ENCODE data around the gene UBLCP1.

Gene UBLCP1

GRCh38 chr5:159319832-159320231 lies 56.7 kb downstream of the UBLCP1 start:
- TF ChIP-seq, protein P1, sequence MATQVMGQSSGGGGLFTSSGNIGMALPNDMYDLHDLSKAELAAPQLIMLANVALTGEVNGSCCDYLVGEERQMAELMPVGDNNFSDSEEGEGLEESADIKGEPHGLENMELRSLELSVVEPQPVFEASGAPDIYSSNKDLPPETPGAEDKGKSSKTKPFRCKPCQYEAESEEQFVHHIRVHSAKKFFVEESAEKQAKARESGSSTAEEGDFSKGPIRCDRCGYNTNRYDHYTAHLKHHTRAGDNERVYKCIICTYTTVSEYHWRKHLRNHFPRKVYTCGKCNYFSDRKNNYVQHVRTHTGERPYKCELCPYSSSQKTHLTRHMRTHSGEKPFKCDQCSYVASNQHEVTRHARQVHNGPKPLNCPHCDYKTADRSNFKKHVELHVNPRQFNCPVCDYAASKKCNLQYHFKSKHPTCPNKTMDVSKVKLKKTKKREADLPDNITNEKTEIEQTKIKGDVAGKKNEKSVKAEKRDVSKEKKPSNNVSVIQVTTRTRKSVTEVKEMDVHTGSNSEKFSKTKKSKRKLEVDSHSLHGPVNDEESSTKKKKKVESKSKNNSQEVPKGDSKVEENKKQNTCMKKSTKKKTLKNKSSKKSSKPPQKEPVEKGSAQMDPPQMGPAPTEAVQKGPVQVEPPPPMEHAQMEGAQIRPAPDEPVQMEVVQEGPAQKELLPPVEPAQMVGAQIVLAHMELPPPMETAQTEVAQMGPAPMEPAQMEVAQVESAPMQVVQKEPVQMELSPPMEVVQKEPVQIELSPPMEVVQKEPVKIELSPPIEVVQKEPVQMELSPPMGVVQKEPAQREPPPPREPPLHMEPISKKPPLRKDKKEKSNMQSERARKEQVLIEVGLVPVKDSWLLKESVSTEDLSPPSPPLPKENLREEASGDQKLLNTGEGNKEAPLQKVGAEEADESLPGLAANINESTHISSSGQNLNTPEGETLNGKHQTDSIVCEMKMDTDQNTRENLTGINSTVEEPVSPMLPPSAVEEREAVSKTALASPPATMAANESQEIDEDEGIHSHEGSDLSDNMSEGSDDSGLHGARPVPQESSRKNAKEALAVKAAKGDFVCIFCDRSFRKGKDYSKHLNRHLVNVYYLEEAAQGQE (IDR thresholded peaks at IDR 0.05; ENCODE audit: low read depth) = no peak
- TF ChIP-seq EGR1 (IDR thresholded peaks at IDR 0.05) (no peak), TEAD4 (IDR thresholded peaks at IDR 0.05) (no peak)

DNA sequence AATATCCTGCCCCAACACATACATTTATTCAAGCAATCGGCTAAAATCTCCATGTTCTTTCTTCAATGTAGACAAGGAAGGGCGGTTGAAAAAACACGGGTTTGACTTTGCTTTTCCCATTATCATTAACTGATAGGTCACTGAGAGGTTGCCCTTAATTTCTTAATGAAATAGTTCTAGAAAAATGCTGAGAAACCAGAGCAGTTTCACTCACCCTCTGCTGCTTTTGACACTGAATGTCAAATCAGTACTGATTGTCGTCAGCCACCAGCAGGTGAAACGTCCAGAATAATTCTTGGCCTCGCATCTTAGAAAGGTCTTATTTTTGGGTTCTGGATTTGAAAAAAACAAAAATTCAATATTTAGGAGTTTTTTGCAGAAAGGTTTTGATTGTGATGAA lies 59.1 kb downstream of the UBLCP1 start:
- TF ChIP-seq MAX (IDR thresholded peaks at IDR 0.05) (no peak), USF1 (IDR thresholded peaks at IDR 0.05) (no peak), EP300 (IDR thresholded peaks at IDR 0.05; ENCODE audit: borderline replicate concordance) (no peak), FOXM1 (IDR thresholded peaks at IDR 0.05; ENCODE audit: borderline replicate concordance, low read depth) (no peak), RAD21 (IDR thresholded peaks at IDR 0.05; ENCODE audit: low read depth) (no peak), TEAD4 (IDR thresholded peaks at IDR 0.05) (no peak), NFIC (IDR thresholded peaks at IDR 0.05) (no peak), CREB1 (IDR thresholded peaks at IDR 0.05; ENCODE audit: low read depth) (no peak), EGR1 (IDR thresholded peaks at IDR 0.05) (no peak), CEBPB (IDR thresholded peaks at IDR 0.05) (no peak), ZBTB7A (IDR thresholded peaks at IDR 0.05; ENCODE audit: low read depth) (no peak), YY1 (IDR thresholded peaks at IDR 0.05; ENCODE audit: low read depth) (no peak), TAF1 (IDR thresholded peaks at IDR 0.05; ENCODE audit: low read depth) (no peak), TCF12 (IDR thresholded peaks at IDR 0.05; ENCODE audit: low read depth) (no peak)
- TF ChIP-seq, protein P1 (IDR thresholded peaks at IDR 0.05; ENCODE audit: low read depth) = no peak

DNA sequence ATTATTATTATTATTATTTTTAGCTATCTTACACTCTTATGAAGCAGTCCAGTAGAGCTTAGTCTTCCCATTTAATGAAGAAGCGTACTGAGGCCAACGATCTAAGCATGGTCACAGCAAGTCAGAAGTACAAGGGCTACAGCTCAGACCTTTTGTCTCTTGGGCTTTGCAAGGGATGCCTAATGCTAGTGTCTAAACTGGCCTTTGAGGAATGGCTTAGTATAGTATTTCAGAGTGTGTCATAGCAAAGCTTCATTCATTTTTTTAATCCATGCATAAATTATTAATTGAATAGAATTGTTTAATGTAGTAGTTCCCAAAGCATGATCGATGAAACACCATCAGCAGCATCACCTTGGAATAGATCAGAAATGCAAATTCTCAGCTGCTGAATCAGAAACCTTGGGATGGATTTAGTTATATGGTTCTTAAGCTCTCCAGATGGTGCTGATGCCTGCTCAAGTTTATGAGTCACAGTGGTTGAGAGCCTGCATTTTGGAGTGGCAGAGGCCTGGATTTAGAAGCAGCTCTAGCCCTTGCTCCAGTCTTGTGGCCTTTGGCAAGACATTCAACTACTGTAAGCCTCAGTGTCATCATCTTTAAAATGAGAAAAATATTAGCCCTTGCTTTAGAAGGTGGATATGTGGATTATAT lies 61.1 kb downstream of the UBLCP1 start:
- no peak for TF ChIP-seq EP300 (IDR thresholded peaks at IDR 0.05; ENCODE audit: borderline replicate concordance)
- TF ChIP-seq, protein P1 (IDR thresholded peaks at IDR 0.05; ENCODE audit: low read depth) = no peak
- no peak for TF ChIP-seq NFIC (IDR thresholded peaks at IDR 0.05)
- no peak for TF ChIP-seq RAD21 (IDR thresholded peaks at IDR 0.05; ENCODE audit: low read depth)
- TF ChIP-seq CEBPB (IDR thresholded peaks at IDR 0.05) = no peak
- TF ChIP-seq ZBTB7A (IDR thresholded peaks at IDR 0.05; ENCODE audit: low read depth) = no peak
- TF ChIP-seq YY1 (IDR thresholded peaks at IDR 0.05; ENCODE audit: low read depth) = no peak
- TF ChIP-seq TCF12 (IDR thresholded peaks at IDR 0.05; ENCODE audit: low read depth) = no peak
- no peak for TF ChIP-seq TAF1 (IDR thresholded peaks at IDR 0.05; ENCODE audit: low read depth)
- TF ChIP-seq MAX (IDR thresholded peaks at IDR 0.05) = no peak
- no peak for TF ChIP-seq FOXM1 (IDR thresholded peaks at IDR 0.05; ENCODE audit: borderline replicate concordance, low read depth)
- no peak for TF ChIP-seq TEAD4 (IDR thresholded peaks at IDR 0.05)
- TF ChIP-seq USF1 (IDR thresholded peaks at IDR 0.05) = no peak
- no peak for TF ChIP-seq EGR1 (IDR thresholded peaks at IDR 0.05)

GRCh38 chr5:159324986-159325385 lies 61.9 kb downstream of the UBLCP1 start:
- TF ChIP-seq TEAD4 (IDR thresholded peaks at IDR 0.05) = no peak
- no peak for TF ChIP-seq NFIC (IDR thresholded peaks at IDR 0.05)

All from Ishikawa (cell line).